SK-N-MC (cell line): ENCODE data around the gene CHPF.

Source experiments
- EZH2 ChIP-seq: fragments of 200-600 bp; sonication (generic); IDR thresholded peaks from one replicate; pipeline ENCODE4 v1.6.1; 2017; ENCODE audit warnings: antibody characterized with exemption
- POLR2AphosphoS5 ChIP-seq: IDR thresholded peaks from 2 replicates; pipeline ENCODE4 v1.6.1; 2012; ENCODE audit warnings: mild to moderate bottlenecking, low read depth, low read length, borderline replicate concordance

- TF ChIP-seq EZH2 (no peak), POLR2AphosphoS5 (no peak)
Observed at GRCh38 chr2:219510512-219511135, 33.0 kb downstream of the CHPF start.
